Measurements from ENCODE around the gene TECPR2. TPM values are rescaled to one million over a fixed set of nuclear protein-coding genes. Genes with fewer than 3 reads are reported as not detected.

Gene TECPR2
- total RNA-seq, 1 donor from 2014 or later = 12.0 TPM

DNA sequence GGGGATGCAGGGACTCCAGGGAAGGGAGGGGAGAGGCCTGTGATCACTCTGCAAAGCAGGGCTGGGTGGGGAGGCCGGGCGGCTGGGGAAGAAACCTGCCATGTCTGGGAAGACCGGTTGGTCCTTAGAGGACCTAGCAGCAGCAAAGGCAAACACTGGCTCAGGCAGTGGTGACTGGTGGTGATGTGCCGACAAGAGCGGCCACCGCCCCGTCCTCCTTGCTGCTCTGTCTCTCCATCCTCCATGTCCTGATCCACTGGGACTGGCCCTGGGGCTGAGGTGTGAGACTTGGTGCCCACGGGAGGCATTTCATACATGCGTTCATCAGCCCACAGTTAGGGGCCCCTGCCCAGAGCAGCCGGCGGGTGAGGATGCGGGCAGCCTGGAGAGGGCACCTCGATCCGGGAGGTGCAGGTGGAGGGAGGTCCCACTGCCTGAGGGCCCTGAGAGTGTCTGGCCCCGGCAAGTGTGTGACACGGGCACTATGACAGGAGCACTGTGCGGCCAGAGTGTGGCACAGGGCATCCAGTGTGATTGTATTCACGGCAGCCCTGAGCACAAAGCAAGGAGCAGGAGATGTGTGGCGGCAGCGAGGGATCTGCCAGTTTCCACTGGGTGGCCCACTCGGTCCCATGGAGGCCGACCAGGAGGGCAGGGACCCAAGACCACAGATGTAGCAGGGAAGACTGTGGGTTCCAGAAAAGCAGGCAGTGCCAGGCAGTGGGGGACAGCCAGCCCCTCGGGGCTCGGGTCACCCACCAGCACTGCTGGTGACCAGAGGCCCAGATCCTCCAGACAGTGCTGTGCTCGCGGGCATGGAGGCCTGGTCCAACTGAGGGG, 133.0 kb downstream of the TECPR2 start:
- Histone ChIP-seq H3K4me1 (peaks cover 16% of the 10 kb centered on the region), H3K4me3 (no peak overlapping the region), H3K36me3 (peaks cover 0 to 12% of the 10 kb centered on the region in 2 donors), H3K27ac (no peak overlapping the region), H3K27me3 (no peaks in the 10 kb centered on the region), H3K9me3 (no peaks in the 10 kb centered on the region)
- DNase-seq (ENCODE audit: extremely low spot score in 2 of 2) = no peak
- TF ChIP-seq, protein P1, sequence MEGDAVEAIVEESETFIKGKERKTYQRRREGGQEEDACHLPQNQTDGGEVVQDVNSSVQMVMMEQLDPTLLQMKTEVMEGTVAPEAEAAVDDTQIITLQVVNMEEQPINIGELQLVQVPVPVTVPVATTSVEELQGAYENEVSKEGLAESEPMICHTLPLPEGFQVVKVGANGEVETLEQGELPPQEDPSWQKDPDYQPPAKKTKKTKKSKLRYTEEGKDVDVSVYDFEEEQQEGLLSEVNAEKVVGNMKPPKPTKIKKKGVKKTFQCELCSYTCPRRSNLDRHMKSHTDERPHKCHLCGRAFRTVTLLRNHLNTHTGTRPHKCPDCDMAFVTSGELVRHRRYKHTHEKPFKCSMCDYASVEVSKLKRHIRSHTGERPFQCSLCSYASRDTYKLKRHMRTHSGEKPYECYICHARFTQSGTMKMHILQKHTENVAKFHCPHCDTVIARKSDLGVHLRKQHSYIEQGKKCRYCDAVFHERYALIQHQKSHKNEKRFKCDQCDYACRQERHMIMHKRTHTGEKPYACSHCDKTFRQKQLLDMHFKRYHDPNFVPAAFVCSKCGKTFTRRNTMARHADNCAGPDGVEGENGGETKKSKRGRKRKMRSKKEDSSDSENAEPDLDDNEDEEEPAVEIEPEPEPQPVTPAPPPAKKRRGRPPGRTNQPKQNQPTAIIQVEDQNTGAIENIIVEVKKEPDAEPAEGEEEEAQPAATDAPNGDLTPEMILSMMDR (IDR thresholded peaks at IDR 0.05) = no peak
- TF ChIP-seq POLR2AphosphoS5 (IDR thresholded peaks at IDR 0.05; ENCODE audit: insufficient read depth in 1 of 2, low read depth in 1 of 2) = no peak
- TF ChIP-seq POLR2A (IDR thresholded peaks at IDR 0.05) = no peak
- intact Hi-C loops (cut with DNase I) = no loop called here

DNA sequence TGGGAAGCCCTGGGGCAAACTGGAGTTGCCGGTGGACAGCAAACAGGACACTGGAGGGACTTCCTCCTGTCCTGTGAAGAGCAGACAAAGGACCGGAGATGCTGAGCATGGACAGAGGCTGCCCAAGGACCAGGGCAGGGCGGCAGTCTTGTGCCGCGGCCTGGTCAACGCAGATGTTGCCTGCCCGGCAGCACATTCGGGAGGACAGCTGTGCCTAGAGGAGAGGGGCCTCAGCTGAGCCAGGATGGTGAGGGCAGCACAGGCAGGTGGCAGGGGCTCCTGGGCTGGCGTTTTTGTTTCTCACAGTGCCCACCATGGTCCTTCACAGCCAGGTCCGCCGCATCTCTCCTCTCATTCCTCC, 133.6 kb downstream of the TECPR2 start:
- Histone ChIP-seq H3K27me3 (no peaks in the 10 kb centered on the region), H3K27ac (no peak overlapping the region), H3K36me3 (peaks cover 0 to 12% of the 10 kb centered on the region in 2 donors), H3K9me3 (no peaks in the 10 kb centered on the region), H3K4me1 (peaks cover 21% of the 10 kb centered on the region), H3K4me3 (no peak overlapping the region)
- DNase-seq (ENCODE audit: extremely low spot score in 2 of 2) = no peak
- no peak for TF ChIP-seq POLR2A (IDR thresholded peaks at IDR 0.05)
- TF ChIP-seq POLR2AphosphoS5 (IDR thresholded peaks at IDR 0.05; ENCODE audit: insufficient read depth in 1 of 2, low read depth in 1 of 2) = no peak
- TF ChIP-seq, protein P1 (IDR thresholded peaks at IDR 0.05) = no peak
- intact Hi-C loops (cut with DNase I) = no loop called here

DNA sequence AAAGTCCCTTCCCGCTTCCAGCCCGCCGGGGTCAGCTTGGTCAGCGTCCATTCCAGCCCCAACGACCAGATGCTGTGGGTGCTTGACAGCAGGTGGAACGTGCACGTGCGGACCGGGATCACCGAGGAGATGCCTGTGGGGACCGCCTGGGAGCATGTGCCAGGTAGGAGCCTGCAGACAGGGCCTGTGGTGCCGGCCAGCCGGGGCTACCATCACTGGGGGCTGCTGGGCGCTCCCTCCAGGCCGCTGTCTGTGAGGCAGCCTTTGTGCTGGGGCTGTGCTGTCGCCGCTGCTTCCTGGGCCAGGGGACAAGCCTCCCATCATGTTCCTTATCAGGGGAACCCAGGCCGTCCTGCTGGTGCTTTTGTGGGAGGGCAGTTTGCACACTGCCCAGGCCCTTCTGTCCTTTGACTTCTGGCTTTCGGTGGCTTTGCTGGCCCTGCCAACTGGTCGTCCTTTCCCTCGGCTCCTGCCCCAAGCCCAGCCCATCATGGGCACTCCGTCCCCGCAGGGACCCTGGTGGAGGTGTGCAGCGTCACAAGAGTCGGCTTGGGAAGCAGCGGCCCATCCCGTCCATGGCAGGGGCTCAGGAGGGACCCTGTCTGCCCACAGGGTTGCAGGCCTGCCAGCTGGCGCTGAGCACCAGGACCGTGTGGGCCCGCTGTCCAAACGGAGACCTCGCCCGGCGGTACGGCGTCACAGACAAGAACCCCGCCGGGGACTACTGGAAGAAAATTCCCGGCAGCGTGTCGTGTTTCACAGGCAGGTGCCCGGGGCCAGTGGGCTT, 134.4 kb downstream of the TECPR2 start:
- no peaks in the 10 kb centered on the region for H3K27me3 ChIP-seq
- intact Hi-C loops (cut with DNase I) = no loop called here
- H3K36me3 ChIP-seq = peaks cover 0 to 12% of the 10 kb centered on the region in 2 donors
- no peaks in the 10 kb centered on the region for H3K9me3 ChIP-seq
- no peak for DNase-seq (ENCODE audit: extremely low spot score in 2 of 2)
- TF ChIP-seq POLR2AphosphoS5 (IDR thresholded peaks at IDR 0.05; ENCODE audit: insufficient read depth in 1 of 2, low read depth in 1 of 2) = no peak
- H3K27ac ChIP-seq = no peak overlapping the region
- H3K4me3 ChIP-seq = no peak overlapping the region
- H3K4me1 ChIP-seq = peaks cover 21% of the 10 kb centered on the region

DNA sequence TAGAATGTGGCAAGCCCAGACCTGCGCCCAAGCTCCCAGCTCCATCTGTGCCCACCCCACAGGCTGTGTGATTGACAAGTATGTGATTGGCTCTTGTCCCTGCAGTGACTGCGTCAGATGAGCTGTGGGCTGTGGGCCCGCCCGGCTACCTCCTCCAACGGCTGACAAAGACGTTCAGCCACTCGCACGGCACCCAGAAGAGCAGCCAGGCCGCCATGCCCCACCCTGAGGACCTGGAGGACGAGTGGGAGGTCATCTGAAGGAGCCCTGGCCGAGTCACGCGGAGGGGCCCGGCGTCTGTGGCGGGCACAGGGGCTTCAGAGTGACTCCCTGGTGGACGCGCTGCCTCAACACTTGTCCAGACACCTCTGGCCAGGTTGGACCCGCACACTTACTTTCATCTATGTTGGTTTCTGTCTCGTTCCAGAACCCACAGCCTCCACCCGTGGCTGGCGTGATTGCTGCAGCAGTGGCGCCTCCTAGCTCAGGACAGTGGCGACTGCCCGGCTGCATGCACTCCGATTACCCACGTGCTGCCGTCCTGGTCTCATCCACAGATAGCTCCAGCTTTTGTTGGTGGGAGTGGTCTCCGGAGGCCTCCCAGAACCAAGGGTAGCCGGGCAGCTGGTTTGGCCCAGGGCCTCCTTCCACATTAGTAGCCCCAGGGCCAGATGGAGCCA, 135.4 kb downstream of the TECPR2 start:
- TF ChIP-seq, protein P1 (IDR thresholded peaks at IDR 0.05) = no peak
- TF ChIP-seq POLR2AphosphoS5 (IDR thresholded peaks at IDR 0.05; ENCODE audit: insufficient read depth in 1 of 2, low read depth in 1 of 2) (no peak), POLR2A (IDR thresholded peaks at IDR 0.05) (no peak)
- Histone ChIP-seq H3K4me1 (peaks cover 21% of the 10 kb centered on the region), H3K27ac (no peak overlapping the region), H3K9me3 (no peaks in the 10 kb centered on the region), H3K36me3 (peaks cover 0 to 12% of the 10 kb centered on the region in 2 donors), H3K27me3 (no peaks in the 10 kb centered on the region), H3K4me3 (no peak overlapping the region)
- intact Hi-C loops (cut with DNase I) = no loop called here
- no peak for DNase-seq (ENCODE audit: extremely low spot score in 2 of 2)

DNA sequence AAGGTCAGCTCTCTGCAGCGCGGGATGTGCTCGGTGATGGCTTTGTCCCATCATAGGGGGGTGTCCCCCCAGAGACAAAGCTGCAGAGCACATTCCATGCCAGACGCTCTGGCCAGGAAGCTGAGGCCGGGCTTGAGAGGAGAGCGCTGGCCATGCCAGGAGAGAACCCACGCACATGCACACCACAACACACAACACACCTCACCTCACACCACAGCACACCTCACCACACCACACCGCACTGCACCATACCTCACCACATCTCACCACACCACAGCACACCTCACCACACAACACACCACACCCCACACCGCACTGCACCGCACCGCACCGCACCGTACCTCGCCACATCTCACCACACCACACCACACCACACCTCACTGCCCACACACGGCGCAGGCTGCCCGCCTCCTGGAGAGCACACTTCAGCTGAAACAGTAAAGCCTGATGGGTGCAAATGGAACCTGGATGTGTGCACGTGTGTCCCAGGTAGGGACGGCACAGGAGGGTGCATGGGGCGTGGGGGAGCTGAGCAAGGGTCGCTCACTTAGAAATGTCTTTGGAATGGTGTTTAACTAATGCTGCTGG, 136.0 kb downstream of the TECPR2 start:
- Histone ChIP-seq H3K27me3 (no peaks in the 10 kb centered on the region), H3K9me3 (no peaks in the 10 kb centered on the region), H3K27ac (peak overlapping the region; percentile 44), H3K4me1 (peaks cover 21% of the 10 kb centered on the region), H3K4me3 (no peak overlapping the region), H3K36me3 (peaks cover 0 to 12% of the 10 kb centered on the region in 2 donors)
- TF ChIP-seq, protein P1 (IDR thresholded peaks at IDR 0.05) = no peak
- no peak for TF ChIP-seq POLR2A (IDR thresholded peaks at IDR 0.05)
- TF ChIP-seq POLR2AphosphoS5 (IDR thresholded peaks at IDR 0.05; ENCODE audit: insufficient read depth in 1 of 2, low read depth in 1 of 2) = no peak
- intact Hi-C loops (cut with DNase I) = no loop called here
- no peak for DNase-seq (ENCODE audit: extremely low spot score in 2 of 2)
